Measurements from ENCODE around the gene SLC4A7.
"Not testable (repeated sequence)": the region's sequence is repeated elsewhere in the genome, so short reads cannot be mapped to it uniquely, and the experiment has no call there.

Gene SLC4A7

GRCh38 chr3:27356976-27357375 lies 127.2 kb downstream of the SLC4A7 start:
- no peak for DNase-seq

DNA sequence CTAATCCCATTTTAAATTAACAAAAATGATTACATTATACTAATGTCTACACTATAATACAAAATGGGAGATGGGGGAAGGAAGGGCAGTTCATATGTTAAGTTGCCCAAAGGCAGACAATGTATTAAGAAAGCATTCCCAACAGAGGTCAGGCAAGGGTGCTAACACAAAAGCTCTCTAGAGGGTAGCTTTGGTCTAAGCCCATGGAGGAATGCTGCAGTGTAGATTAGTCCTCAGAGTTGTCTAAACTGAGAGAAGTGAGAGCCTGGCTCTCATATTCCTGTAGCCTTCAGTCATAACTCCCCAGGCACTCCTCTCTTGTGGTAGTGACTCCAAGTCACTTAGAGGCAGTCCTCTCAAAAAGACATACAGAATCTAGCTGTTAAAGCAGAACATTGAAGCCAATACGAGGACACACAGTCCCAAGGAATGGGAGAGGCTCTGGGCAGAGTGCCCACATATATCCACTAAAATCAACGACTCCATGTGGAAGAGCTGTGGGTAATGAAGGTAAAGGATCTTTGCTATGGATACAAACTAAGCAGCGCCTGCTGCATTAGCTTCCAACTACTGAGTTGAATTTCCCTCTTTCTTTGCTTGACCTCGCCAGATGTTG lies 129.5 kb downstream of the SLC4A7 start:
- DNase-seq, result no peak

- no peak for DNase-seq
Measured at GRCh38 chr3:27354161-27354560, 130.0 kb downstream of the SLC4A7 start.

- DNase-seq, result no peak
Measured at GRCh38 chr3:27353221-27353620, 131.0 kb downstream of the SLC4A7 start.

GRCh38 chr3:27352047-27352446 lies 132.1 kb downstream of the SLC4A7 start:
- no peak for DNase-seq

GRCh38 chr3:27349832-27350231 lies 134.4 kb downstream of the SLC4A7 start:
- DNase-seq, result no peak

- no peak for DNase-seq
Measured at GRCh38 chr3:27345959-27346865, 138.0 kb downstream of the SLC4A7 start.

DNA sequence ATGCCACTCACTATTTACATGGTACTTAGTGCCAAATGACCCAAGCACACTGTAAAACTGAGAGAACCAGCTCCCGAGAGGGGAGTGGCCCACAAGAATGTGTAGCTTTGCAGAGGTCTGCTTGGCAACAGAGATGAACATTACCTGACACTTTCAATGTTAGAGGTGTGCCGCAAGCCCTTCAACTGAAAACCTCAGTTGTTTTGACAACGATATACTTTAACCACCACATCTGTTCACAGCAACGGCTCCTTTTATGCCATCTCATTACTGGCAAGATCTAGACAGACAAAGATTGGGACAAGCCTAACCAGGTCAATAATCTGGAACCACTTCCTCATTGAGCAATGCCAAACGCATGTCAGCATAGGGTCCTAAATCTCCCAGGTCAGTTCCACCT lies 138.7 kb downstream of the SLC4A7 start:
- no peak for DNase-seq

DNA sequence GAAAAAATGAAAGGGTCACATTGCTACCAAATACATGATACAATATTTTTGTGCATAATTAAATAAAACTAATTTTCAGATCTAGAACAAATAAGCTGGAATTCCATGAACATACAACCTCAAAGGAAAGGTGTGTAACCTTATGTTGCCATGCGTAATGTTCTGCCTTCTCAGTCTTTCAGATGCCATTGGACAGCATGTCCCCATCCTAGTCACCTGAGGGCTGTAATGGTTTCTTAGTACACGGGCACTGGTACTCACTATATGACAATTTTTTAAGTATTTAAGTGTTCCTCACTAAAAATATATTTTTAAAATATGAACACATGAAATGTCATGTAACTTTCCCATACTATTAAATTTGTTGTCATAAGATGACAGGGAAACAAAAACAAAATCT lies 139.1 kb downstream of the SLC4A7 start:
- no peak for DNase-seq

- DNase-seq, result no peak
Measured at GRCh38 chr3:27344192-27344591, 140.0 kb downstream of the SLC4A7 start.

- no peak for DNase-seq
Measured at GRCh38 chr3:27342267-27342666, 141.9 kb downstream of the SLC4A7 start.

DNA sequence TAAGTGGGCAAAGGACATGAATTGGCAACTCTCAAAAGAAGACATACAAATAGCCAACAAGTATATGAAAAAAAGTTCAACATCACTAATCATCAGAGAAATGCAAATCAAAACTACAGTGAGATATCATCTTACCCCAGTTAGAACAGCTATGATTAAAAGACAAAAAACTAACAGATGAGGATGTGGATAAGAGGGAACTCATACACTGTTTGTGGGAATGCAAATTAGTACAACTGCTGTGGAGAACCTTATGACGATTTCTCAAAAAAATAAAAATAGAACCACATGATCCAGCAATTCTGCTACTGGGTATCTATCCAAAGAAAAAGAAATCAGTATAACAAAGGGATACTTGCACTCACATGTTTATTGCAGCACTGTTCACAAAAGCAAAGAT lies 143.7 kb downstream of the SLC4A7 start:
- DNase-seq, result no peak

GRCh38 chr3:27335571-27335970 lies 148.6 kb downstream of the SLC4A7 start:
- no peak for DNase-seq

DNA sequence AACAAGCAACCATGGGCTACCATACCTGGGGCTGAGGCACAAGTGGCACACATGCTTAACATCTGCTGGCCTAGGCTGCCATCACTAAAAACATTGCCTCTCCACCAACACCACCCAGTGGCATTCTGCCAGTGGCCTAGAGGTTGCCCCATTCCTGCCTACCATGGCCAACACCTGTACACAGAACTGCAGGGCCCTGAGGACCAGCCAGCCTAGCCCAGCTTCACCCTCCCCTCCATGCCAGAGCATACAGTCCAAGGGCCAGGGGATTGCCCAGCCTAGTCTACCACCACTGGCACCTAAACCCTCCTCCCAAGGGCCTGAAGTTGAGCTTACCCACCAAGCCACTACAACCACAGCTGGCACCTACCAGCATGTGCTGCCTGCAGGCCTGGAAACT lies 150.3 kb downstream of the SLC4A7 start:
- DNase-seq, result no peak

DNA sequence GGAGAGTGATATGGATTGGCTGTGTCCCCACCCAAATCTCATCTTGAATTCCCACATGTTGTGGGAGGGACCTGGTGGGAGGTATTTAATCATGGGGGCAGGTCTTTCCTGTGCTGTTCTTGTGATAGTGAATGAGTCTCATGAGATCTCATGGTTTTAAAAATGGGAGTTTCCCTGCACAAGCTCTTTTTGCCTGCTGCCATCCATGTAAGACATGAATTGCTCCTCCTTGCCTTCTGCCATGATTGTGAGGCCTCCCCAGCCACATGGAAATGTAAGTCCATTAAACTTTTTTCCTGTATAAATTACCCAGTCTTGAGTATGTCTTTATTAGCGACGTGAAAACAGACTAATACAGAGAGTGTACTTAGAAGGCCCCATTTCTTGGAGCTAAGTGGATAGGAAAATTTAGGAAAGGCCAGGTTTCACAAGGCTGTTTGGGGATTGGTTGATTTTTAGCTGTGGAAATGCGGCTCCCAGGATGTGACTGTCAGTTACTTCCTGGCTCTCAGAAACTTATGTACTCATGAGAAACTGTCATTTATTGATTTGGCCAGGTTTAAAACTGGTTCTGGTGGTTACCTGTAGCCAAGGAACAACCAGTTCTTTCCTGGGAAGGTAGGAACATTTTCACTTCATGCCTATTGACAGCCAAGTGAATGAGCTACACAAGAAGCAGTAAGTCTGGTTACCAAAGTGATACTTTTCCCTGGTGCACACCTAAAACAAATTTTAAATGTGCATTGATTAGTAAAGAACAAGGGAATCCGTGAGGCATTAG lies 155.0 kb downstream of the SLC4A7 start:
- DNase-seq, result not testable (repeated sequence)

DNA sequence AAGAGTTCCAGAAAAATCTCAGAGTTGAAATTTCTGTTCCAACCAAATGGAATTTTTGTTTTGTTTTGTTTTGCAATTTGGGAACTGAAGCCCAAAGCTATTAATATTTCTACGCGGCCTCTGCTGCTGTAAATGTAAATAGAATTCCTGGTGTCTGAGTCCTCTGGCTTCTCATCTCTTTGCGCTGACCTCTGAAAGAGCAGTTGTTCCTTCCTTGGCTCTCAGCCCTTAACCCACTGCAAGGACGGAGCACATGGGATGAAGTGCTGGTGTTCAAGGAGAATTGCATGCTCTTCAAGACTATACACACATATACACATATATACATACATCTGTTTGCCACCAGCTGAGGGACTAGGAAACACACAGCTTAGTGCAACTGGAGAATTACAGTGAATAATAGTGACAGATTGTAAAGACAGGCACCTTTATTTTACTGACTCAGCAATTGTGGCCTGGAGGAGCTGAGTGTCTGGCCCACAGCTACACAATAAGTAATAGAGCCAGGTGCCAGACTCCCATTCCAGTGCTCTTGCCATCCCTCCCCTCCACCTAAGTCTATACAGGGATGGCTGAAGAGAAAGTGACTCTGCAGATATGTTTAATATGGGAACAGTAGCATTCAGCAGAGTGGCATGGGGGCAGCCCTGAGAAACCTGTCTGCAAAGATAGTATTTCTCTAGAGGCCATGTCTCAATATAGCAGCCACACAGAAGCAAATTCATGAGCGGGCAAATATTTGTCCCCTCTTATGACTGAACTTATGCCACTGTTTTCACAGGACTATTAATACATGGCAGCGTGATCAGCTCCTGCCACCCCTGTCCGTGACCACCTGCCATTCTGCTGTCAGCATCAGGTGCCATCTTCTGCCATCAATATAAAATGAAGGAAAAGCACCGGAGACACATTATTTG lies 157.3 kb downstream of the SLC4A7 start:
- no peak for DNase-seq

DNA sequence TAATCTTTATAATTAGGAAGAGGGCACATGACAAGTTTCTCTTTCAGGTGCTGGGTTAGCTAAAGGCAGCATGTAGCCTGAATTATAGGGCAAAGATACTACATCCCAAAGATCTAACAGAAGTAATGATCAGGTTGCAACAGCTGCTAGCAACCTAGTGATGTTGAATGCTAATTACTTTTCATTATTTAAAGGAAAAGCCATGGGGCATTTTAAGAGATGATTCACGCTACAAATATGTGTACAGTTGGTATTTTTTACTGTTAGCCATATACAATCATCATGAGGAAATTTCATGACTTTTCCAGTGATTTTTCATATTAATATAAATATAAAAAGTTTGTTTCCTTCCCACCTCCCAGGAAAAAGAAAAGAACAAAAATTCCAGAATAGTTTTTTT lies 158.0 kb downstream of the SLC4A7 start:
- DNase-seq, result no peak

DNA sequence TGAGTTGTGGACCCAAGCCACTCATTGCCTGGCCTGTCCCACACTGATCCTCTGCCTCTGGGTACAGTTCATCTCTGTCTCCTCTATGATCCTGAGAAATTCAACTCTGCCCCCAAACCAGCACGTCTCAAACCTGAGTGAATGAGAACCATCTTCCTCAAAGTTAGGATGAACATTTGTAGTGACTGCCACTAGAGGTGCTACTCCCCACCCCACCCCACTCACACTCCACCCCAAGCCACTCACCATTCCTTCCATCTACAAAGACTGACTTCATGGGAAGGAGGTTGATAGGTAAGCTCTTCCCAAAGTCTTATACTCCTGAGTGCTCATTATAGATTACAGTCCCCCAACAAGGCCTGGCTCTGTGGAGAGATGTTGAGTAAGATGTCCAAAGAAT lies 158.8 kb downstream of the SLC4A7 start:
- DNase-seq, result no peak

DNA sequence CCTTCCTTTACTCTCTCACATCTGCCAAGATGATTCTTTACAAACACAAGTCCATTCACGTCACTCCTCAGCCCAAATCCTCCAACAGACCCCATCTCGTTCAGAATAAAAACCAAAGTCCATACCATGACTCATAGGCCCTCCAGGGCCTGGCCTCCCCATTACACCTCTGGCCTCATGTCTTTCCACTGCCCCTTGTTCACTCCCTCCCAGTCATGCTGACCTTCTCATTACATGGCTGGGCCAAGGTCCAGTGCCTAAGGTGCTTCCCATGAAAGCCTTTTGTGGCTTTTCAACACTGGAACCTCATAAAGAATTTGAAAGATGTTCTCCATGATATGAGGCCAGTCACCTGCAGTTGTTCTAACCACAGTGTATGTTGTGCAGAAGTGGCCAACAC lies 159.5 kb downstream of the SLC4A7 start:
- DNase-seq, result no peak

- DNase-seq, result no peak
Measured at GRCh38 chr3:27323087-27323570, 161.1 kb downstream of the SLC4A7 start.
